Activated CD4-positive, CD25-positive, alpha-beta regulatory T cell treated with anti-CD3 and anti-CD28 coated beads, Interleukin-2, amount 50 U/mL, for 24 hours (primary cell): ENCODE measurements around the gene PPP2R2B.
"Not testable (repeated sequence)": the region's sequence is repeated elsewhere in the genome, so short reads cannot be mapped to it uniquely, and the experiment has no call there.

Experiments used
- ATAC-seq, 2 donors: fragments of 150-1000 bp; cut with Tn5 transposase; one replicate each; pipeline ENCODE4 v1.10.0; 2021; ENCODE audit warnings: mild to moderate bottlenecking in 1 of 2, moderate library complexity in 1 of 2

The PPP2R2B gene

GRCh38 chr5:146592352-146592751, 286.2 kb downstream of the PPP2R2B start:
- no peak for ATAC-seq

GRCh38 chr5:146589028-146589345, 289.6 kb downstream of the PPP2R2B start:
- ATAC-seq = no peak

GRCh38 chr5:146588331-146589027, 290.1 kb downstream of the PPP2R2B start:
- ATAC-seq = no peak

- no peak for ATAC-seq
Observed at GRCh38 chr5:146586752-146587151, 291.8 kb downstream of the PPP2R2B start.

- no peak for ATAC-seq
Observed at GRCh38 chr5:146584750-146585149, 293.8 kb downstream of the PPP2R2B start.

GRCh38 chr5:146582051-146582596, 296.4 kb downstream of the PPP2R2B start:
- ATAC-seq = no peak

GRCh38 chr5:146580237-146580636, 298.3 kb downstream of the PPP2R2B start:
- no peak for ATAC-seq

GRCh38 chr5:146574713-146575112, 303.8 kb downstream of the PPP2R2B start:
- no peak for ATAC-seq

- no peak for ATAC-seq
Observed at GRCh38 chr5:146568161-146568560, 310.4 kb downstream of the PPP2R2B start.

- peak; percentile 70 to 73 for ATAC-seq
Observed at GRCh38 chr5:146565764-146566367, 312.7 kb downstream of the PPP2R2B start.

- no peak for ATAC-seq
Observed at GRCh38 chr5:146564007-146564762, 314.4 kb downstream of the PPP2R2B start.

GRCh38 chr5:146562461-146562860, 316.1 kb downstream of the PPP2R2B start:
- ATAC-seq = no peak

- ATAC-seq = no peak
Observed at GRCh38 chr5:146561711-146562110, 316.8 kb downstream of the PPP2R2B start.

- ATAC-seq = no peak
Observed at GRCh38 chr5:146560205-146560812, 318.2 kb downstream of the PPP2R2B start.

- not testable (repeated sequence) for ATAC-seq
Observed at GRCh38 chr5:146556884-146557283, 321.7 kb downstream of the PPP2R2B start.

GRCh38 chr5:146553446-146553845, 325.1 kb downstream of the PPP2R2B start:
- no peak for ATAC-seq

- no peak for ATAC-seq
Observed at GRCh38 chr5:146549615-146550014, 328.9 kb downstream of the PPP2R2B start.

- ATAC-seq = no peak
Observed at GRCh38 chr5:146548781-146549449, 329.6 kb downstream of the PPP2R2B start.

- ATAC-seq = no peak
Observed at GRCh38 chr5:146544232-146544631, 334.3 kb downstream of the PPP2R2B start.

- peak; percentile 67 to 75 for ATAC-seq
Observed at GRCh38 chr5:146541958-146542849, 336.4 kb downstream of the PPP2R2B start.

GRCh38 chr5:146540414-146540813, 338.1 kb downstream of the PPP2R2B start:
- no peak for ATAC-seq

GRCh38 chr5:146539973-146540372, 338.6 kb downstream of the PPP2R2B start:
- no peak for ATAC-seq
